Trophoblast cell (in vitro differentiated cells and primary cell): ENCODE results near the gene ZRANB1.

Experiments used
- DNase-seq, 2 donors: peaks; one replicate each; pipeline ENCODE4 v3.0.0-alpha.2; 2016
- H2AFZ ChIP-seq: 2 replicates; pipeline ENCODE4 v1.6.1; 2013; ENCODE audit warnings: low read length, moderate library complexity, mild to moderate bottlenecking; ENCODE audit not compliant: insufficient read depth, poor library complexity
- H2AK5ac ChIP-seq: 2 replicates; pipeline ENCODE4 v1.6.1; 2013; ENCODE audit warnings: mild to moderate bottlenecking, low read length
- H2BK120ac ChIP-seq: 2 replicates; pipeline ENCODE4 v1.6.1; 2013; ENCODE audit warnings: low read length, mild to moderate bottlenecking, moderate library complexity; ENCODE audit not compliant: insufficient read depth, poor library complexity
- H2BK12ac ChIP-seq: 2 replicates; pipeline ENCODE4 v1.6.1; 2013; ENCODE audit warnings: mild to moderate bottlenecking, low read length, moderate library complexity
- H2BK5ac ChIP-seq: 2 replicates; pipeline ENCODE4 v1.6.1; 2013; ENCODE audit warnings: low read length, low read depth, moderate library complexity, mild to moderate bottlenecking; ENCODE audit not compliant: poor library complexity
- H3K14ac ChIP-seq: 2 replicates; pipeline ENCODE4 v1.6.1; 2013; ENCODE audit warnings: mild to moderate bottlenecking, low read length
- H3K18ac ChIP-seq: 2 replicates; pipeline ENCODE4 v1.6.1; 2013; ENCODE audit warnings: mild to moderate bottlenecking, low read length
- H3K23ac ChIP-seq: 2 replicates; pipeline ENCODE4 v1.6.1; 2013; ENCODE audit warnings: low read length
- H3K27ac ChIP-seq: 2 replicates; pipeline ENCODE4 v1.5.1; 2013; ENCODE audit warnings: low read depth, mild to moderate bottlenecking, inconsistent platforms, low read length, moderate library complexity
- H3K27me3 ChIP-seq: 2 replicates; pipeline ENCODE4 v1.6.1; 2013; ENCODE audit warnings: inconsistent platforms, mild to moderate bottlenecking, low read length, moderate library complexity; ENCODE audit not compliant: insufficient read depth
- H3K36me3 ChIP-seq, 2 experiments: 1 replicate in 1 of 2; 2 replicates in 1 of 2; pipeline ENCODE4 v1.6.1; 2013; ENCODE audit warnings: low read length in 2 of 2, mild to moderate bottlenecking in 2 of 2, moderate library complexity in 1 of 2; ENCODE audit not compliant: insufficient read depth in 2 of 2, control insufficient read depth in 1 of 2
- H3K4ac ChIP-seq: 2 replicates; pipeline ENCODE4 v1.6.1; 2013; ENCODE audit warnings: low read depth, mild to moderate bottlenecking, low read length, moderate library complexity
- H3K4me1 ChIP-seq, 2 experiments: 1 replicate in 1 of 2; 2 replicates in 1 of 2; pipeline ENCODE4 v1.6.1; 2013; ENCODE audit warnings: low read length in 2 of 2, mild to moderate bottlenecking in 2 of 2, moderate library complexity in 1 of 2; ENCODE audit not compliant: insufficient read depth in 2 of 2, control insufficient read depth in 1 of 2
- H3K4me2 ChIP-seq: 2 replicates; pipeline ENCODE4 v1.6.1; 2013; ENCODE audit warnings: inconsistent platforms, mild to moderate bottlenecking, low read length, moderate library complexity
- H3K4me3 ChIP-seq: 2 replicates; pipeline ENCODE4 v1.5.1; 2013; ENCODE audit warnings: mild to moderate bottlenecking, low read depth, low read length, inconsistent platforms
- H3K79me1 ChIP-seq: one replicate; pipeline ENCODE4 v1.6.1; 2013; ENCODE audit warnings: low read length
- H3K79me2 ChIP-seq: 2 replicates; pipeline ENCODE4 v1.6.1; 2013; ENCODE audit warnings: low read length, mild to moderate bottlenecking; ENCODE audit not compliant: control insufficient read depth, insufficient read depth, poor library complexity
- H3K9ac ChIP-seq: 2 replicates; pipeline ENCODE4 v1.6.1; 2013; ENCODE audit warnings: mild to moderate bottlenecking, low read length
- H3K9me3 ChIP-seq: 2 replicates; pipeline ENCODE4 v1.6.1; 2013; ENCODE audit warnings: low read depth, mild to moderate bottlenecking, control low read depth, inconsistent platforms, low read length; ENCODE audit not compliant: insufficient read depth
- H4K12ac ChIP-seq: 2 replicates; pipeline ENCODE4 v1.6.1; 2013; ENCODE audit warnings: low read depth, mild to moderate bottlenecking, low read length, moderate library complexity
- H4K8ac ChIP-seq: 2 replicates; pipeline ENCODE4 v1.6.1; 2013; ENCODE audit warnings: low read depth, mild to moderate bottlenecking, low read length, moderate library complexity
- H4K91ac ChIP-seq: one replicate; pipeline ENCODE4 v1.6.1; 2013; ENCODE audit warnings: low read depth, mild to moderate bottlenecking, low read length, moderate library complexity
- WGBS: extraction: QIAGEN DNeasy Blood & Tissue Kit; methylation state at CpG from one replicate; pipeline ENCODE4 v1.1.7; 2013; ENCODE audit warnings: missing lambda C conversion rate; ENCODE audit not compliant: insufficient read length, insufficient coverage; ENCODE audit errors: extremely low coverage; 5-methylcytosine and 5-hydroxymethylcytosine counted together

Gene ZRANB1

GRCh38 chr10:125025341-125025740, 83.4 kb downstream of the ZRANB1 start:
- no peak overlapping the region for H3K4ac ChIP-seq
- H3K27ac ChIP-seq = no peak overlapping the region
- H2AK5ac ChIP-seq = no peak overlapping the region
- H3K4me2 ChIP-seq = no peak overlapping the region
- H4K8ac ChIP-seq = no peak overlapping the region
- H3K18ac ChIP-seq = no peak overlapping the region
- no peaks in the 10 kb centered on the region for H3K79me2 ChIP-seq
- no CpG with 5 or more reads among the region's 12 CpGs for WGBS
- no peak overlapping the region for H3K14ac ChIP-seq
- no peak for DNase-seq
- H3K23ac ChIP-seq = no peak overlapping the region
- H3K36me3 ChIP-seq = peaks cover 43 to 45% of the 10 kb centered on the region in 2 experiments
- H3K27me3 ChIP-seq = no peaks in the 10 kb centered on the region
- no peak overlapping the region for H4K12ac ChIP-seq
- peaks cover 6% of the 10 kb centered on the region for H3K9me3 ChIP-seq
- no peak overlapping the region for H2AFZ ChIP-seq
- H2BK5ac ChIP-seq = no peak overlapping the region
- no peaks in the 10 kb centered on the region for H3K79me1 ChIP-seq
- H2BK120ac ChIP-seq = no peak overlapping the region
- H3K9ac ChIP-seq = no peak overlapping the region
- H2BK12ac ChIP-seq = no peak overlapping the region
- H3K4me1 ChIP-seq = no peaks in the 10 kb centered on the region
- H3K4me3 ChIP-seq = no peak overlapping the region
- no peak overlapping the region for H4K91ac ChIP-seq

- no peak overlapping the region for H3K27ac ChIP-seq
- H2BK120ac ChIP-seq = no peak overlapping the region
- no peak overlapping the region for H2AK5ac ChIP-seq
- no peak overlapping the region for H4K8ac ChIP-seq
- no peaks in the 10 kb centered on the region for H3K4me1 ChIP-seq
- no peak overlapping the region for H3K14ac ChIP-seq
- H3K79me1 ChIP-seq = no peaks in the 10 kb centered on the region
- no peak overlapping the region for H3K4me3 ChIP-seq
- H2BK5ac ChIP-seq = no peak overlapping the region
- H3K4me2 ChIP-seq = no peak overlapping the region
- DNase-seq = no peak
- no peak overlapping the region for H4K12ac ChIP-seq
- no peak overlapping the region for H3K4ac ChIP-seq
- peaks cover 37 to 44% of the 10 kb centered on the region in 2 experiments for H3K36me3 ChIP-seq
- H3K9ac ChIP-seq = no peak overlapping the region
- no peak overlapping the region for H3K18ac ChIP-seq
- no peaks in the 10 kb centered on the region for H3K79me2 ChIP-seq
- WGBS = no CpG with 5 or more reads among the region's 51 CpGs
- H4K91ac ChIP-seq = no peak overlapping the region
- no peaks in the 10 kb centered on the region for H3K27me3 ChIP-seq
- H2AFZ ChIP-seq = no peak overlapping the region
- H3K23ac ChIP-seq = no peak overlapping the region
- H3K9me3 ChIP-seq = peaks cover 6% of the 10 kb centered on the region
- H2BK12ac ChIP-seq = no peak overlapping the region
These were observed 84.4 kb downstream of the ZRANB1 start for GRCh38 chr10:125026036-125026931.

- Histone ChIP-seq H3K4me3 (no peak overlapping the region), H3K27ac (no peak overlapping the region), H3K23ac (no peak overlapping the region), H4K12ac (no peak overlapping the region), H2BK5ac (no peak overlapping the region), H3K27me3 (no peaks in the 10 kb centered on the region), H2AFZ (no peak overlapping the region), H3K4me1 (no peaks in the 10 kb centered on the region), H3K14ac (no peak overlapping the region), H3K4me2 (no peak overlapping the region), H3K18ac (no peak overlapping the region), H4K91ac (no peak overlapping the region), H3K36me3 (peaks cover 32 to 40% of the 10 kb centered on the region in 2 experiments), H3K79me1 (no peaks in the 10 kb centered on the region), H3K9ac (no peak overlapping the region), H4K8ac (no peak overlapping the region), H2BK12ac (no peak overlapping the region), H3K4ac (no peak overlapping the region), H2BK120ac (no peak overlapping the region), H3K9me3 (peaks cover 6% of the 10 kb centered on the region), H3K79me2 (no peaks in the 10 kb centered on the region), H2AK5ac (no peak overlapping the region)
- no peak for DNase-seq
- no CpG with 5 or more reads among the region's 40 CpGs for WGBS
These were observed 85.2 kb downstream of the ZRANB1 start for GRCh38 chr10:125026974-125027735.

- Histone ChIP-seq H3K36me3 (peaks cover 32 to 42% of the 10 kb centered on the region in 2 experiments), H3K23ac (no peak overlapping the region), H4K12ac (no peak overlapping the region), H3K14ac (no peak overlapping the region), H3K79me1 (no peaks in the 10 kb centered on the region), H3K9me3 (peaks cover 6% of the 10 kb centered on the region), H3K4me1 (peaks cover 0 to 6% of the 10 kb centered on the region in 2 experiments), H2BK120ac (no peak overlapping the region), H3K18ac (no peak overlapping the region), H2AK5ac (no peak overlapping the region), H2BK5ac (no peak overlapping the region), H4K91ac (no peak overlapping the region), H2AFZ (no peak overlapping the region), H4K8ac (no peak overlapping the region), H3K4me3 (no peak overlapping the region), H3K4me2 (no peak overlapping the region), H2BK12ac (no peak overlapping the region), H3K79me2 (no peaks in the 10 kb centered on the region), H3K4ac (no peak overlapping the region), H3K27me3 (no peaks in the 10 kb centered on the region), H3K27ac (no peak overlapping the region), H3K9ac (no peak overlapping the region)
- no peak for DNase-seq
- WGBS = no CpG with 5 or more reads among the region's 17 CpGs
These were observed 86.2 kb downstream of the ZRANB1 start for GRCh38 chr10:125027871-125028869.
